PC-9 (cell line): ENCODE measurements around the gene ZNRF3. TPM values are rescaled to one million over a fixed set of nuclear protein-coding genes. Genes with fewer than 3 reads are reported as not detected.

Experiments
- BruUV-seq: library from RNA; stranded (reverse); fragments of 400-500 nt; replicated peaks from 2 replicates; lab custom pipeline; 2021; lab: Mats Ljungman, UMichigan
- CTCF ChIA-PET: fragments of 300-600 bp; sonication (Branson Sonifier 250); formaldehyde crosslinking; loops from one replicate; lab custom pipeline; 2022; ENCODE audit warnings: antibody characterized with exemption; lab: Charles Lee
- POLR2A ChIA-PET: fragments of 300-600 bp; sonication (Branson Sonifier 250); formaldehyde crosslinking; loops from one replicate; lab custom pipeline; 2022; ENCODE audit warnings: antibody characterized with exemption; ENCODE audit not compliant: unreplicated experiment; lab: Charles Lee
- DNase-seq, 2 experiments: peaks; one replicate each; pipeline versions ENCODE4 v3.0.0 to v3.0.0-alpha.2; 2015 to 2022; ENCODE audit warnings: mixed read lengths in 1 of 2
- H2AFZ ChIP-seq: fragments of 200-600 bp; sonication (generic); 2 replicates; pipeline ENCODE4 v1.8.1; 2017; ENCODE audit warnings: antibody characterized with exemption
- H3F3A ChIP-seq: fragments of 200-600 bp; sonication (generic); 2 replicates; pipeline ENCODE4 v1.8.1; 2017; ENCODE audit warnings: antibody characterized with exemption, mild to moderate bottlenecking, low read depth; ENCODE audit not compliant: insufficient read depth
- H3K27ac ChIP-seq: fragments of 200-600 bp; sonication (generic); 2 replicates; pipeline ENCODE4 v1.6.1; 2016; ENCODE audit warnings: mixed run types
- H3K27me3 ChIP-seq: fragments of 200-600 bp; sonication (generic); 2 replicates; pipeline ENCODE4 v1.6.1; 2016; ENCODE audit warnings: low read depth, mixed run types; ENCODE audit not compliant: insufficient read depth
- H3K36me3 ChIP-seq: fragments of 200-600 bp; sonication (generic); 2 replicates; pipeline ENCODE4 v1.6.1; 2016; ENCODE audit warnings: low read depth, mixed run types
- H3K4me1 ChIP-seq: fragments of 200-600 bp; sonication (generic); replicated peaks from 2 replicates; pipeline ENCODE4 v1.6.1; 2016; ENCODE audit warnings: mixed run types; ENCODE audit not compliant: insufficient read depth
- H3K4me2 ChIP-seq: fragments of 200-600 bp; sonication (generic); 2 replicates; pipeline ENCODE4 v1.6.1; 2017; ENCODE audit warnings: mixed run types
- H3K4me3 ChIP-seq: fragments of 200-600 bp; sonication (generic); 2 replicates; pipeline ENCODE4 v1.6.1; 2016; ENCODE audit warnings: mixed run types
- H3K79me2 ChIP-seq: fragments of 200-600 bp; sonication (generic); 2 replicates; pipeline ENCODE4 v1.6.1; 2017; ENCODE audit warnings: low read depth, mixed run types
- H3K9me2 ChIP-seq: fragments of 200-600 bp; sonication (generic); 2 replicates; pipeline ENCODE4 v1.8.1; 2017; ENCODE audit warnings: mild to moderate bottlenecking; ENCODE audit not compliant: insufficient read depth
- H3K9me3 ChIP-seq: fragments of 200-600 bp; sonication (generic); 2 replicates; pipeline ENCODE4 v1.8.1; 2016; ENCODE audit warnings: low read depth; ENCODE audit not compliant: insufficient read depth
- H4K20me1 ChIP-seq: fragments of 200-600 bp; sonication (generic); 2 replicates; pipeline ENCODE4 v1.8.1; 2017; ENCODE audit not compliant: insufficient read depth
- EZH2 ChIP-seq: fragments of 200-600 bp; sonication (generic); IDR thresholded peaks from 2 replicates; pipeline ENCODE4 v1.8.0; 2017; ENCODE audit warnings: antibody characterized with exemption, low read depth
- intact Hi-C: fragments of 100-400 bp; cut with micrococcal nuclease; formaldehyde crosslinking; loops from one replicate; pipeline ENCODE4 v1.10.0; 2022; ENCODE audit not compliant: unreplicated experiment
- total RNA-seq: library from RNA; stranded (reverse); gene quantifications from 2 replicates; pipeline ENCODE4 v1.2.3, GENCODE V29; 2021
- TF ChIP-seq, protein P1 (sequence below): fragments of 200-600 bp; sonication (generic); conservative IDR thresholded peaks from 2 replicates; pipeline ENCODE4 v1.6.1; 2017; ENCODE audit warnings: mixed run types, antibody characterized with exemption, mild to moderate bottlenecking, moderate library complexity

ZNRF3 gene
- total RNA-seq, 1 experiment from 2014 or later: 5.2 TPM

DNA sequence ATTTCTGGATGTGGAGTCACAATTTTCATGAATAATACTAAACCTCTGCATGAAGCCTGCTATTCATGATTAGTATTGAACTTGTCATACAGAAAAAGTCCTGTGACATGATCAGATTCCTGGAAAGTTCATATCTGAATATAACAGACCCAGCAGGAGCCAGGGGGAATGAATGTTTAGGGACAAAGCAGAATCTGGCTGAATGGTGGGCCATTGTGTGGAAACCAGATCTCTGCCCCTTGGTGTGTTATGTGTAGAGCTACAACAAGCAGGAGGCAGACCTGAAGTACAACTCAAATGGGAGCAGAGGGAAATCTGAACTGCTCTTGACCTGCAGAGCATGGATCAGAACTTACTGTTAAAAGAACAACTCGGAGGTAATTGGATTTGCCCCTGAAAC is 219.7 kb downstream of the ZNRF3 start:
- Histone ChIP-seq H2AFZ (no peak overlapping the region), H4K20me1 (no peaks in the 10 kb centered on the region), H3K27me3 (no peaks in the 10 kb centered on the region), H3K27ac (no peak overlapping the region), H3K4me3 (no peak overlapping the region), H3K9me3 (no peaks in the 10 kb centered on the region), H3K4me2 (no peak overlapping the region), H3K9me2 (no peaks in the 10 kb centered on the region), H3K4me1 (0 out of 2 replicates have a peak, but pooled peaks cover 2% of the 10 kb centered on the region), H3K36me3 (no peaks in the 10 kb centered on the region), H3K79me2 (no peaks in the 10 kb centered on the region), H3F3A (no peaks in the 10 kb centered on the region)
- POLR2A ChIA-PET: no interaction called here
- no peak for DNase-seq
- TF ChIP-seq EZH2: no peak
- TF ChIP-seq, protein P1, sequence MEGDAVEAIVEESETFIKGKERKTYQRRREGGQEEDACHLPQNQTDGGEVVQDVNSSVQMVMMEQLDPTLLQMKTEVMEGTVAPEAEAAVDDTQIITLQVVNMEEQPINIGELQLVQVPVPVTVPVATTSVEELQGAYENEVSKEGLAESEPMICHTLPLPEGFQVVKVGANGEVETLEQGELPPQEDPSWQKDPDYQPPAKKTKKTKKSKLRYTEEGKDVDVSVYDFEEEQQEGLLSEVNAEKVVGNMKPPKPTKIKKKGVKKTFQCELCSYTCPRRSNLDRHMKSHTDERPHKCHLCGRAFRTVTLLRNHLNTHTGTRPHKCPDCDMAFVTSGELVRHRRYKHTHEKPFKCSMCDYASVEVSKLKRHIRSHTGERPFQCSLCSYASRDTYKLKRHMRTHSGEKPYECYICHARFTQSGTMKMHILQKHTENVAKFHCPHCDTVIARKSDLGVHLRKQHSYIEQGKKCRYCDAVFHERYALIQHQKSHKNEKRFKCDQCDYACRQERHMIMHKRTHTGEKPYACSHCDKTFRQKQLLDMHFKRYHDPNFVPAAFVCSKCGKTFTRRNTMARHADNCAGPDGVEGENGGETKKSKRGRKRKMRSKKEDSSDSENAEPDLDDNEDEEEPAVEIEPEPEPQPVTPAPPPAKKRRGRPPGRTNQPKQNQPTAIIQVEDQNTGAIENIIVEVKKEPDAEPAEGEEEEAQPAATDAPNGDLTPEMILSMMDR: no peak
- no TSS peak for BruUV-seq
- CTCF ChIA-PET: no interaction called here
- intact Hi-C loops: no loop called here

DNA sequence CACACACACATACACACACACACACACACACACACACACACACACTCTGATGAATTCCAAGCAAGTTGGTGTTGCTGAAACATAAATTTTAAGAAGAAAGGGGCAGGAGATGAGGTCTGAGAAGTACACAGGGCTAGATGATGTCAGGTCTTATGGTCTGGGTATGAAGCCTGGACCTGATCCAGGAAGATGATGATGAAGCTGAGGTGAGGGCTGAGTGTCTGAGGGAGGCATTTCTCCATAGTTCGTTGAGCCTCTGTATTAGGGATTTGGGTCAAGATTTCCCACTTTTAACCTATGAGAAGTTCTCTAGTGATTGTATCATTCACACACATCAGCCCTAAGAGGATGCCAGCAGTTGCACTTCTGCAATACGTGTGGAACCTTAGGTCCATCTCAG is 222.1 kb downstream of the ZNRF3 start:
- ChIA-PET CTCF (no interaction called here), POLR2A (no interaction called here)
- Histone ChIP-seq H3K9me2 (no peaks in the 10 kb centered on the region), H3F3A (no peaks in the 10 kb centered on the region; the same call in 1 of the 2 replicates), H3K79me2 (no peaks in the 10 kb centered on the region), H3K27me3 (no peaks in the 10 kb centered on the region), H4K20me1 (no peaks in the 10 kb centered on the region), H3K4me3 (no peak overlapping the region), H2AFZ (no peak overlapping the region), H3K27ac (no peak overlapping the region), H3K36me3 (no peaks in the 10 kb centered on the region), H3K4me2 (no peak overlapping the region), H3K9me3 (no peaks in the 10 kb centered on the region), H3K4me1 (0 out of 2 replicates have a peak, but pooled peaks cover 7% of the 10 kb centered on the region)
- TF ChIP-seq, protein P1: no peak
- TF ChIP-seq EZH2: no peak
- intact Hi-C loops: no loop called here
- no TSS peak for BruUV-seq
- no peak for DNase-seq

- H3K9me2 ChIP-seq: no peaks in the 10 kb centered on the region
- no peaks in the 10 kb centered on the region for H4K20me1 ChIP-seq
- no peak overlapping the region for H3K4me3 ChIP-seq
- no peak overlapping the region for H2AFZ ChIP-seq
- H3K4me1 ChIP-seq: 0 out of 2 replicates have a peak, but pooled peaks cover 7% of the 10 kb centered on the region
- POLR2A ChIA-PET: no interaction called here
- H3K9me3 ChIP-seq: no peaks in the 10 kb centered on the region
- CTCF ChIA-PET: no interaction called here
- no peaks in the 10 kb centered on the region for H3K27me3 ChIP-seq
- no peaks in the 10 kb centered on the region for H3K79me2 ChIP-seq
- H3F3A ChIP-seq: no peaks in the 10 kb centered on the region; the same call in 1 of the 2 replicates
- BruUV-seq: no TSS peak
- no peaks in the 10 kb centered on the region for H3K36me3 ChIP-seq
- DNase-seq: no peak
- no peak overlapping the region for H3K4me2 ChIP-seq
- H3K27ac ChIP-seq: no peak overlapping the region
- intact Hi-C loops: no loop called here
- no peak for TF ChIP-seq EZH2
- TF ChIP-seq, protein P1: no peak
Measured at GRCh38 chr22:29106839-29107238, 223.5 kb downstream of the ZNRF3 start.

Other genes starting within 250 kb of the ZNRF3 start
- gene TTC28, start 203.7 kb upstream of the ZNRF3 start, total RNA-seq: 6.7 and 8.5 TPM in 2 replicates
- gene CHEK2, start 141.8 kb upstream of the ZNRF3 start, total RNA-seq: 27.2 and 32.8 TPM in 2 replicates
- 8.3 and 10.0 TPM in 2 replicates for gene HSCB, start 141.5 kb upstream of the ZNRF3 start, total RNA-seq
- gene CCDC117, start 110.9 kb upstream of the ZNRF3 start, total RNA-seq: 11.4 and 12.3 TPM in 2 replicates
- gene XBP1, start 83.0 kb upstream of the ZNRF3 start, total RNA-seq: 35.2 and 47.7 TPM in 2 replicates
- gene C22orf31, start 178.3 kb downstream of the ZNRF3 start, total RNA-seq: not detected in 2 replicates
- 4.6 and 6.1 TPM in 2 replicates for gene KREMEN1, start 189.5 kb downstream of the ZNRF3 start, total RNA-seq